ENCODE results near the gene SLC46A1. TPM values are rescaled to one million over a fixed set of nuclear protein-coding genes. Genes with fewer than 3 reads are reported as not detected.

Gene SLC46A1
- total RNA-seq, 2 donors from 2014 or later = 3.7 to 6.8 TPM

GRCh38 chr17:28407130-28407973 lies 1.3 kb upstream of the SLC46A1 start:
- no peak for TF ChIP-seq CTCF (IDR thresholded peaks at IDR 0.05)
- Histone ChIP-seq H3K4me3 (no peak overlapping the region), H3K27me3 (no peaks in the 10 kb centered on the region), H3K36me3 (no peaks in the 10 kb centered on the region), H3K9me3 (no peaks in the 10 kb centered on the region), H3K27ac (no peak overlapping the region), H3K4me1 (peaks cover 0 to 22% of the 10 kb centered on the region in 2 donors)
- DNase-seq (ENCODE audit: low spot score) = no peak

GRCh38 chr17:28406473-28406814 lies 432 bp upstream of the SLC46A1 start:
- H3K4me1 ChIP-seq = peaks cover 0 to 22% of the 10 kb centered on the region in 2 donors
- no peak for DNase-seq (ENCODE audit: low spot score)
- no peaks in the 10 kb centered on the region for H3K27me3 ChIP-seq
- no peak for TF ChIP-seq CTCF (IDR thresholded peaks at IDR 0.05)
- peak overlapping the region; percentile 62 to 71 for H3K4me3 ChIP-seq
- H3K36me3 ChIP-seq = no peaks in the 10 kb centered on the region
- peak overlapping the region; percentile 19 to 58 for H3K27ac ChIP-seq
- H3K9me3 ChIP-seq = no peaks in the 10 kb centered on the region

GRCh38 chr17:28404812-28405570 lies 1.0 kb downstream of the SLC46A1 start:
- DNase-seq (ENCODE audit: low spot score) = no peak
- Histone ChIP-seq H3K9me3 (no peaks in the 10 kb centered on the region), H3K4me1 (peaks cover 0 to 22% of the 10 kb centered on the region in 2 donors), H3K36me3 (peaks cover 10% of the 10 kb centered on the region), H3K4me3 (peak overlapping the region; percentile 62 to 71), H3K27ac (peak overlapping the region in 1 of 2 donors; percentile 58), H3K27me3 (no peaks in the 10 kb centered on the region)
- TF ChIP-seq CTCF (IDR thresholded peaks at IDR 0.05) = no peak

- Histone ChIP-seq H3K36me3 (peaks cover 12% of the 10 kb centered on the region), H3K9me3 (no peaks in the 10 kb centered on the region), H3K27ac (no peak overlapping the region), H3K27me3 (no peaks in the 10 kb centered on the region), H3K4me3 (no peak overlapping the region), H3K4me1 (peaks cover 0 to 22% of the 10 kb centered on the region in 2 donors)
- DNase-seq (ENCODE audit: low spot score) = no peak
- TF ChIP-seq CTCF (IDR thresholded peaks at IDR 0.05) = no peak
These were observed 1.6 kb downstream of the SLC46A1 start for GRCh38 chr17:28404461-28404811.

GRCh38 chr17:28404007-28404406 lies 2.0 kb downstream of the SLC46A1 start:
- TF ChIP-seq CTCF (IDR thresholded peaks at IDR 0.05) = no peak
- Histone ChIP-seq H3K4me1 (peaks cover 0 to 22% of the 10 kb centered on the region in 2 donors), H3K9me3 (no peaks in the 10 kb centered on the region), H3K27ac (no peak overlapping the region), H3K36me3 (peaks cover 12% of the 10 kb centered on the region), H3K4me3 (no peak overlapping the region), H3K27me3 (no peaks in the 10 kb centered on the region)
- DNase-seq (ENCODE audit: low spot score) = no peak
